Gastroesophageal sphincter (tissue), 4 donors: ENCODE results near the gene NTSR1. TPM values are rescaled to one million over a fixed set of nuclear protein-coding genes. Genes with fewer than 3 reads are reported as not detected.

Experiments
- ATAC-seq: fragments of 150-250 bp; one replicate; pipeline ENCODE4 v1.9.1; 2016; ENCODE audit warnings: mild to moderate bottlenecking, moderate library complexity
- H3K27ac ChIP-seq, 4 donors: fragments of 200-600 bp; sonication (generic) in 3 of 4; 1 replicate in 3 of 4; 2 replicates in 1 of 4; pipeline ENCODE4 v1.5.1; 2016 to 2019
- H3K27me3 ChIP-seq: fragments of 200-600 bp; sonication (generic); one replicate; pipeline ENCODE4 v1.5.1; 2019
- H3K36me3 ChIP-seq, 2 donors: fragments of 200-600 bp; sonication (generic); one replicate each; pipeline ENCODE4 v1.5.1; 2019; ENCODE audit warnings: control low read depth in 1 of 2
- H3K4me1 ChIP-seq, 3 donors: fragments of 200-600 bp; sonication (generic); 1 replicate in 2 of 3; 2 replicates in 1 of 3; pipeline ENCODE4 v1.5.1; 2016 to 2019; ENCODE audit warnings: control low read depth in 2 of 3
- H3K4me3 ChIP-seq, 2 donors: fragments of 200-600 bp; sonication (generic); one replicate each; pipeline ENCODE4 v1.5.1; 2019; ENCODE audit warnings: mild to moderate bottlenecking in 1 of 2, moderate library complexity in 1 of 2
- H3K9me3 ChIP-seq, 3 donors: fragments of 200-600 bp; sonication (generic); one replicate each; pipeline ENCODE4 v1.5.1; 2017 to 2019; ENCODE audit warnings: control low read depth in 2 of 3
- CTCF ChIP-seq, 4 experiments: fragments of 200-600 bp in 2 of 4; fragments of 450-650 bp in 2 of 4; sonication (generic) in 1 of 4; IDR thresholded peaks; one replicate each; pipeline ENCODE4 v1.5.1; 2017 to 2019; ENCODE audit warnings: antibody characterized with exemption in 4 of 4, mild to moderate bottlenecking in 2 of 4, moderate library complexity in 2 of 4
- EP300 ChIP-seq: sonication (generic); formaldehyde crosslinking; IDR thresholded peaks from one replicate; pipeline ENCODE4 v1.6.1; 2017; ENCODE audit warnings: antibody characterized with exemption, mild to moderate bottlenecking
- POLR2A ChIP-seq, 2 donors: fragments of 450-650 bp; IDR thresholded peaks; one replicate each; pipeline ENCODE4 v1.6.1; 2017; ENCODE audit warnings: antibody characterized with exemption in 2 of 2, mild to moderate bottlenecking in 2 of 2, moderate library complexity in 1 of 2
- POLR2AphosphoS5 ChIP-seq: sonication (generic); formaldehyde crosslinking; IDR thresholded peaks from one replicate; pipeline ENCODE4 v1.6.1; 2017; ENCODE audit warnings: antibody characterized with exemption
- WGBS, 2 donors: methylation state at CpG; one replicate each; pipeline ENCODE4 v1.1.5; 2018; ENCODE audit warnings: low coverage in 1 of 2; 5-methylcytosine and 5-hydroxymethylcytosine counted together
- total RNA-seq, 4 donors: library from RNA; depleted of rRNA; stranded (reverse); fragments of >200 nt; gene quantifications; one replicate each; pipeline ENCODE4 v1.1.0, GENCODE V29; 2016

Gene NTSR1
- total RNA-seq, 4 donors from 2014 or later = 0.13 to 0.85 (median 0.19) TPM

DNA sequence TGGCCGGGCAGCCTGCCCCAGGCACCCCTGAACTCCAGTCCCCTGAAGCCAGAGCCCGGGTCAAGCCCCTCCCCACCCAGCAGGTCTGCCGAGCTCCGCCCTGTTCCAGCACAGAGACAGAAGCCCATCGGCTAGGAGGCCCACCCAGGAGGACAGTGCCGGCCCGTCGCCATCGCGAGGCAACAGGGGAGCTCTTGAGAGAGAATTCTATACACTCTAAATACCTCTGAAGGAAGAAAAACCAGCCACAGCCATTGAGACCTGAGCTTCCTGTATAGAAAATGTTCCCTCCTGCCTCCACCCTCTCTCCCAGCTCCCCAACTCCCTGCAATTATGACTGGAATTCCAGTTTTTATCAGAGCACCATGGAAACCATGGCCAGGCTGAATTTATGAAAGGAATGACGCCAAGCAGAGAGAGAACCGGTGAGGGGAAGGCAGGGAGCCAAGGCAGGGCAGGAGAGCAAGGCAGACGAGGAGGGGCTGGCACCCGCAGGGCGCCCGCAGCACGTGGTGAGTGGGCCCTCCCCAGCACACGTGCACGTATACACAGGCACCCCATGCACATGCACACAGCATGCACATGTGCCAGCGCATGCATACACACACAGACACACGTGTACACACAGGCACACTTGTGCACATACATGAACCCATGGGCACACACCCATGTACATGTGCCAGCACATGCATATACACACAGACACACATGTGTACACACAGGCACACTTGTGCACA, 60.1 kb downstream of the NTSR1 start:
- no peak for ATAC-seq
- Histone ChIP-seq H3K27ac (peak overlapping the region in 1 of 4 donors; percentile 19), H3K36me3 (no peaks in the 10 kb centered on the region), H3K9me3 (no peaks in the 10 kb centered on the region), H3K4me1 (peaks cover 0 to 33% (median 3%) of the 10 kb centered on the region in 3 donors), H3K27me3 (peaks cover 59% of the 10 kb centered on the region), H3K4me3 (no peak overlapping the region)
- no peak for TF ChIP-seq CTCF (IDR thresholded peaks at IDR 0.05)
- TF ChIP-seq POLR2AphosphoS5 = no peak
- no peak for TF ChIP-seq EP300
- no peak for TF ChIP-seq POLR2A (IDR thresholded peaks at IDR 0.05)
- WGBS, 2 donors = 17 to 75% methylated on average over 1 to 10 of the region's 21 CpGs

DNA sequence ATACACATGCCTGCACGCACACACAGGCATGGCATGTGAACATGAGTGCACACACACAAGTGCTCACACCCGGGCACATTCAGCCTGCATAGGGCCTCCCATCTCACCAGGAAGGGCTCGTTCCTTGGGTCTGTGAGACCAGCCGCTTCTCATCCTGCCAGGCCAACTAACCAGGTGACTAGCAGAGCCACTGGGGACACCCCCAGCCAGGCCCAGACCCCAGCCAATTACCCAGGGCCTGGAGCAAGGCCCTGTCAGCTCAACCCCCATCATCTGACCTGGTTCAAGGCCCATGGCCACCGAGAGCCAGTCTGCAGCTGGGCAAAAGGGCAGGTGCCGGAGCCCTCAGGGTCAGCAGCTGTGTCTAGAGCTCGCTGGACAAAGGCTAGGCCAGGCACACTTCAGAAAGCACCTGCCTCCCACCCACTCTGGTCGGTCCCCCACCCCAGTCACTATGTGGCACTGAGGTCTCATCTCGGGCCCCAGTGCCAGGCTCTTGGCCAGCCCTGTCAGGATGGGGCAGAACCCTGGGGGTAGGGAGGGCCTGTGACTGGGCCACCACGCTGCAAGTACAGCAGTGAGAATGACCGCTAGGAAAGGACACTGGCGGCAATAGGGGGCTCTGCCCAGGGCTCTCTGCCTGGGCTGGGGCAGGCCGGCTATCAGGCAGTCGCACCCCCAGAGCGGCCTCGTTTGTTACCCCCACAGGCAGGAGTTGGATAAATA, 60.9 kb downstream of the NTSR1 start:
- no CpG with 5 or more reads among the region's 16 CpGs for WGBS, 2 donors
- no peak for ATAC-seq
- peaks cover 55% of the 10 kb centered on the region for H3K27me3 ChIP-seq

DNA sequence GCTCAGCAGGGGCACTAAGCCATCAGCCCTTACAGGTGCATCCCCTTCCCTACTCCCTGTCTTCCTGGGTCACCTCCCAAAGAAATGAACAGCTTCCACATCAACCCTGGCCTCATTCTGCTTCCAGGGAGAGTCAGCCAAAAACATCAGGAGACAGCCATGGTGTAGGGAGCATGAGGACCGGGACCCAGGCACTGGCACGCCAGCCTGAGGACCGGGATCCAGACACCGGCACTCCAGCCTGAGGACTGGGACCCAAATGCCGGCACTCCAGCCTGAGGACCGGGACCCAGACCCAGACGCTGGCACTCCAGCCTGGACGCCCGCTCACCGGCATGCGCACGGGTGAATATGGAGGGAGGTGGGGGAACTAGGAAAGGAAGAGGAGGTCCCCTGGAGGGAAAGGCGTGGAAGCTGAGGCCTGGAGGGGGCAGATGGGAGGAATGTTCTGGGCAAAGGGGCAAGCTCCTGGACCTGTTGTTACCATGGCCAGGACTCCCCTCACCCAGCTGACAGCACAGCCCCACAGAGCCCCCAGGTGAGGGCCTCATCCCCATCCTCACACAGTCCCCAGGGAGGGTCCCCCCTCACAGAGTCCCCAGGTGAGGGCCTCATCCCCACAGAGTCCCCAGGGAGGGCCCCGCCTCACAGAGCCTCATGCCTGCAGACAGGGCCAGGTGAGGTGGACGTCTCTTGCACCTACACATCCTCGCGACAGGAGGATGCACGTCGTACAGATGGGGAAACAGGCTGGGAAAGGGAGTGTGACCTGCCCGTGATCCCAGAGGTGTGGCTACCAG, 61.7 kb downstream of the NTSR1 start:
- Histone ChIP-seq H3K27ac (no peak overlapping the region), H3K27me3 (peaks cover 48% of the 10 kb centered on the region), H3K9me3 (no peaks in the 10 kb centered on the region), H3K36me3 (no peaks in the 10 kb centered on the region), H3K4me1 (peaks cover 0 to 38% (median 3%) of the 10 kb centered on the region in 3 donors), H3K4me3 (no peak overlapping the region)
- ATAC-seq = no peak
- WGBS, 2 donors = 100% methylated on average over 3 to 4 of the region's 20 CpGs
- TF ChIP-seq POLR2AphosphoS5 (no peak), POLR2A (IDR thresholded peaks at IDR 0.05) (no peak), EP300 (no peak), CTCF (IDR thresholded peaks at IDR 0.05) (no peak)

More for the DNA sequence above, 60.9 kb downstream of the NTSR1 start:
- TF ChIP-seq POLR2AphosphoS5 (no peak), CTCF (IDR thresholded peaks at IDR 0.05) (no peak), EP300 (no peak), POLR2A (IDR thresholded peaks at IDR 0.05) (no peak)
- H3K4me1 ChIP-seq = peaks cover 0 to 38% (median 3%) of the 10 kb centered on the region in 3 donors
- no peak overlapping the region for H3K4me3 ChIP-seq
- H3K27ac ChIP-seq = no peak overlapping the region
- H3K36me3 ChIP-seq = no peaks in the 10 kb centered on the region
- no peaks in the 10 kb centered on the region for H3K9me3 ChIP-seq

DNA sequence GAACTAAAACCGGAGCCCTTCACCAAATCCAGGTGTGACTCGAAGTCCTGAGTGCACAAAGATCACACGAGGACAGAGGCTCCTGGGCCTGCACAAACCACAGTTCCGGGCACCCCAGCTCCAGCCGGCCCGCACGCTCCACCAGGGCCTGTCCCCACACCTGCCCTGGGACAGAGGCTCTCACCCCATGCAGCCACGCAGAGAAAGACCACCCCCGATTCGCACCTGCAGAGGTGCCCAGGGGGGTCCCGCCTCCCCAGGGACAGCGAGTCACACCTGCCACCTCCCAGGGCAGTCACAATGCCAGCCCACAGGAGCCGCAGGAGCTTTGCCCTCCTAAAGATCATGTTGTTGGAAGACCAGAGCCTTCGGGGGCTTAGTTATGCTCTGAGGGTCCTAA, 62.3 kb downstream of the NTSR1 start:
- Histone ChIP-seq H3K36me3 (no peaks in the 10 kb centered on the region), H3K4me3 (no peak overlapping the region), H3K9me3 (no peaks in the 10 kb centered on the region), H3K4me1 (peaks cover 0 to 38% (median 3%) of the 10 kb centered on the region in 3 donors), H3K27me3 (peaks cover 43% of the 10 kb centered on the region), H3K27ac (no peak overlapping the region)
- no CpG with 5 or more reads among the region's 14 CpGs for WGBS, 2 donors
- TF ChIP-seq POLR2A (IDR thresholded peaks at IDR 0.05) (no peak), CTCF (IDR thresholded peaks at IDR 0.05) (no peak), POLR2AphosphoS5 (no peak), EP300 (no peak)
- no peak for ATAC-seq
